WI38 (cell line): ENCODE results near the gene TASP1.
"Not testable (repeated sequence)": the region's sequence is repeated elsewhere in the genome, so short reads cannot be mapped to it uniquely, and the experiment has no call there.

Experiments used
- H3K4me3 ChIP-seq: 2 replicates; pipeline ENCODE4 v1.5.1; 2011; ENCODE audit warnings: low read depth, mild to moderate bottlenecking, control low read depth, low read length
- TF ChIP-seq, protein P1 (sequence below): IDR thresholded peaks from 2 replicates; pipeline ENCODE4 v1.5.1; 2012; ENCODE audit warnings: low read depth, mild to moderate bottlenecking, control low read depth, low read length

Gene TASP1

GRCh38 chr20:13625304-13625979 is 13.3 kb downstream of the TASP1 start:
- no peak overlapping the region for H3K4me3 ChIP-seq
- TF ChIP-seq, protein P1, sequence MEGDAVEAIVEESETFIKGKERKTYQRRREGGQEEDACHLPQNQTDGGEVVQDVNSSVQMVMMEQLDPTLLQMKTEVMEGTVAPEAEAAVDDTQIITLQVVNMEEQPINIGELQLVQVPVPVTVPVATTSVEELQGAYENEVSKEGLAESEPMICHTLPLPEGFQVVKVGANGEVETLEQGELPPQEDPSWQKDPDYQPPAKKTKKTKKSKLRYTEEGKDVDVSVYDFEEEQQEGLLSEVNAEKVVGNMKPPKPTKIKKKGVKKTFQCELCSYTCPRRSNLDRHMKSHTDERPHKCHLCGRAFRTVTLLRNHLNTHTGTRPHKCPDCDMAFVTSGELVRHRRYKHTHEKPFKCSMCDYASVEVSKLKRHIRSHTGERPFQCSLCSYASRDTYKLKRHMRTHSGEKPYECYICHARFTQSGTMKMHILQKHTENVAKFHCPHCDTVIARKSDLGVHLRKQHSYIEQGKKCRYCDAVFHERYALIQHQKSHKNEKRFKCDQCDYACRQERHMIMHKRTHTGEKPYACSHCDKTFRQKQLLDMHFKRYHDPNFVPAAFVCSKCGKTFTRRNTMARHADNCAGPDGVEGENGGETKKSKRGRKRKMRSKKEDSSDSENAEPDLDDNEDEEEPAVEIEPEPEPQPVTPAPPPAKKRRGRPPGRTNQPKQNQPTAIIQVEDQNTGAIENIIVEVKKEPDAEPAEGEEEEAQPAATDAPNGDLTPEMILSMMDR, result no peak

GRCh38 chr20:13619415-13619814 is 19.3 kb downstream of the TASP1 start:
- H3K4me3 ChIP-seq, result not testable (repeated sequence)

GRCh38 chr20:13618456-13618855 is 20.3 kb downstream of the TASP1 start:
- H3K4me3 ChIP-seq, result not testable (repeated sequence)

GRCh38 chr20:13617585-13617984 is 21.1 kb downstream of the TASP1 start:
- not testable (repeated sequence) for H3K4me3 ChIP-seq

DNA sequence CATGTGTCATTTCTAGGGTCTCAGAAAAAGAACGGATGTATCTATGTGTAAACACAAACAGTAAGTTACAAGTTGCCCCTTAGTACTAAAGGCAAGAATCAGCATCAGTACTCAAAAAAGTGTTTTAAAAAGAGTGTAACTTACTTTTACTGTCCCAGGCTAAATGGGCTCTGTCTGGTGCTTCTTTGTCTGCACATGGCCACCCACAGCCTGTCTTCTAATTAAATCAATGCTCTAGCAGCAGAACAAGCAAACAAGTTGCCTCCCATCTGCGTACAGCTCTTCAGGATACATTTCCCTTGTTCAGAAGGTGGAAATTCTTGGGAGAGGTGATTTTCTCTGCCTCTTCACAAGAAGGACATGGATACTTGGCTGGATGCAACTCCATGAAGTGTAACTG is 22.0 kb downstream of the TASP1 start:
- H3K4me3 ChIP-seq, result not testable (repeated sequence)

GRCh38 chr20:13613917-13614316 is 24.8 kb downstream of the TASP1 start:
- TF ChIP-seq, protein P1, result no peak
- H3K4me3 ChIP-seq, result no peak overlapping the region

- TF ChIP-seq, protein P1, result no peak
- no peak overlapping the region for H3K4me3 ChIP-seq
Observed at GRCh38 chr20:13611611-13612125, 27.1 kb downstream of the TASP1 start.

- no peak overlapping the region for H3K4me3 ChIP-seq
- TF ChIP-seq, protein P1, result no peak
Observed at GRCh38 chr20:13610184-13610583, 28.5 kb downstream of the TASP1 start.

GRCh38 chr20:13608066-13608465 is 30.7 kb downstream of the TASP1 start:
- TF ChIP-seq, protein P1, result no peak
- no peak overlapping the region for H3K4me3 ChIP-seq

- H3K4me3 ChIP-seq, result not testable (repeated sequence)
Observed at GRCh38 chr20:13593423-13593822, 45.3 kb downstream of the TASP1 start.
